Vagina (tissue), 2 donors: ENCODE data around the gene CIDEB. TPM values are rescaled to one million over a fixed set of nuclear protein-coding genes. Genes with fewer than 3 reads are reported as not detected.

ENCODE experiments used
- DNase-seq, 2 donors: peaks; one replicate each; pipeline ENCODE4 v3.0.0-alpha.2; 2017; ENCODE audit errors: extremely low spot score in 2 of 2
- H3K27ac ChIP-seq: fragments of 200-600 bp; sonication (generic); one replicate; pipeline ENCODE4 v1.5.1; 2019
- H3K27me3 ChIP-seq: fragments of 200-600 bp; sonication (generic); one replicate; pipeline ENCODE4 v1.5.1; 2019
- H3K36me3 ChIP-seq, 2 donors: fragments of 200-600 bp; sonication (generic); one replicate each; pipeline ENCODE4 v1.5.1; 2017 to 2019
- H3K4me1 ChIP-seq: fragments of 200-600 bp; sonication (generic); one replicate; pipeline ENCODE4 v1.5.1; 2019
- H3K4me3 ChIP-seq, 2 donors: fragments of 200-600 bp; sonication (generic); 1 replicate in 1 of 2; 2 replicates in 1 of 2; pipeline ENCODE4 v1.5.1; 2016 to 2019
- H3K9me3 ChIP-seq: fragments of 200-600 bp; sonication (generic); one replicate; pipeline ENCODE4 v1.5.1; 2019
- CTCF ChIP-seq, 3 experiments: fragments of 450-650 bp in 2 of 3; fragments of 200-600 bp in 1 of 3; sonication (generic) in 1 of 3; IDR thresholded peaks; one replicate each; pipeline ENCODE4 v1.5.1; 2017 to 2019; ENCODE audit warnings: antibody characterized with exemption in 3 of 3, mild to moderate bottlenecking in 2 of 3, moderate library complexity in 2 of 3
- POLR2A ChIP-seq, 2 donors: fragments of 450-650 bp; IDR thresholded peaks; one replicate each; pipeline ENCODE4 v1.6.1; 2017; ENCODE audit warnings: antibody characterized with exemption in 2 of 2, mild to moderate bottlenecking in 2 of 2, moderate library complexity in 2 of 2
- POLR2AphosphoS5 ChIP-seq, 2 donors: sonication (generic); formaldehyde crosslinking; IDR thresholded peaks; one replicate each; pipeline ENCODE4 v1.9.0; 2017; ENCODE audit warnings: antibody characterized with exemption in 2 of 2, mild to moderate bottlenecking in 2 of 2, low read depth in 1 of 2; ENCODE audit not compliant: insufficient read depth in 1 of 2
- intact Hi-C: fragments of 100-400 bp; cut with DNase I; formaldehyde crosslinking; loops from one replicate; pipeline ENCODE4 v1.15.1; 2023
- total RNA-seq: library from RNA; depleted of rRNA; stranded (reverse); fragments of >200 nt; gene quantifications from one replicate; pipeline ENCODE4 v1.2.3, GENCODE V29; 2016

CIDEB gene
- total RNA-seq, 1 donor from 2014 or later, result 16.0 TPM

GRCh38 chr14:24322672-24323071 lies 14.9 kb upstream of the CIDEB start:
- H3K4me1 ChIP-seq, result no peaks in the 10 kb centered on the region
- intact Hi-C loops, result no loop called here
- no peak for DNase-seq
- no peaks in the 10 kb centered on the region for H3K9me3 ChIP-seq
- no peaks in the 10 kb centered on the region for H3K27me3 ChIP-seq
- no peak for TF ChIP-seq CTCF (IDR thresholded peaks at IDR 0.05)
- H3K4me3 ChIP-seq, result no peak overlapping the region
- H3K36me3 ChIP-seq, result no peaks in the 10 kb centered on the region
- no peak overlapping the region for H3K27ac ChIP-seq

GRCh38 chr14:24321212-24321975 lies 13.6 kb upstream of the CIDEB start:
- Histone ChIP-seq H3K9me3 (no peaks in the 10 kb centered on the region), H3K4me3 (no peak overlapping the region), H3K36me3 (no peaks in the 10 kb centered on the region), H3K27me3 (no peaks in the 10 kb centered on the region), H3K4me1 (peaks cover 7% of the 10 kb centered on the region), H3K27ac (no peak overlapping the region)
- TF ChIP-seq POLR2A (IDR thresholded peaks at IDR 0.05) (no peak), POLR2AphosphoS5 (IDR thresholded peaks at IDR 0.05; ENCODE audit: insufficient read depth in 1 of 2, low read depth in 1 of 2) (no peak), CTCF (IDR thresholded peaks at IDR 0.05) (no peak)
- intact Hi-C loops, result no loop called here
- DNase-seq, result no peak

- Histone ChIP-seq H3K4me3 (no peak overlapping the region), H3K27ac (peak overlapping the region; percentile 87), H3K9me3 (no peaks in the 10 kb centered on the region), H3K4me1 (peaks cover 46% of the 10 kb centered on the region), H3K36me3 (no peaks in the 10 kb centered on the region), H3K27me3 (no peaks in the 10 kb centered on the region)
- TF ChIP-seq POLR2AphosphoS5 (IDR thresholded peaks at IDR 0.05; ENCODE audit: insufficient read depth in 1 of 2, low read depth in 1 of 2) (no peak), CTCF (IDR thresholded peaks at IDR 0.05) (no peak), POLR2A (IDR thresholded peaks at IDR 0.05) (no peak)
- intact Hi-C loops, result no loop called here
- DNase-seq, result no peak
Measured at GRCh38 chr14:24317141-24317928, 9.6 kb upstream of the CIDEB start.

- DNase-seq, result no peak
- H3K36me3 ChIP-seq, result no peaks in the 10 kb centered on the region
- H3K4me1 ChIP-seq, result peaks cover 53% of the 10 kb centered on the region
- H3K27me3 ChIP-seq, result no peaks in the 10 kb centered on the region
- H3K9me3 ChIP-seq, result no peaks in the 10 kb centered on the region
- H3K27ac ChIP-seq, result peak overlapping the region; percentile 87
- intact Hi-C loops, result no loop called here
- peak overlapping the region in 1 of 2 donors; percentile 21 for H3K4me3 ChIP-seq
- TF ChIP-seq POLR2AphosphoS5 (IDR thresholded peaks at IDR 0.05; ENCODE audit: insufficient read depth in 1 of 2, low read depth in 1 of 2) (no peak), POLR2A (IDR thresholded peaks at IDR 0.05) (no peak), CTCF (IDR thresholded peaks at IDR 0.05) (no peak)
Measured at GRCh38 chr14:24316597-24316950, 8.8 kb upstream of the CIDEB start.
